Ascending aorta (tissue), 2 donors: ENCODE measurements around the gene FNDC11. TPM values are rescaled to one million over a fixed set of nuclear protein-coding genes. Genes with fewer than 3 reads are reported as not detected.
"Not testable (repeated sequence)": the region's sequence is repeated elsewhere in the genome, so short reads cannot be mapped to it uniquely, and the experiment has no call there.

Source experiments
- DNase-seq, 2 donors: peaks; one replicate each; pipeline ENCODE4 v3.0.0-alpha.2; 2019; ENCODE audit warnings: low spot score in 2 of 2
- H3K27ac ChIP-seq, 2 donors: fragments of 200-600 bp; sonication (generic); one replicate each; pipeline ENCODE4 v1.5.1; 2016 to 2017; ENCODE audit warnings: mild to moderate bottlenecking in 1 of 2
- H3K27me3 ChIP-seq: fragments of 200-600 bp; sonication (generic); one replicate; pipeline ENCODE4 v1.5.1; 2017
- H3K36me3 ChIP-seq, 2 donors: fragments of 200-600 bp; sonication (generic); one replicate each; pipeline ENCODE4 v1.5.1; 2016
- H3K4me1 ChIP-seq, 2 donors: fragments of 200-600 bp; sonication (generic); one replicate each; pipeline ENCODE4 v1.5.1; 2016 to 2017; ENCODE audit warnings: mild to moderate bottlenecking in 1 of 2
- H3K4me3 ChIP-seq, 2 donors: fragments of 200-600 bp; sonication (generic); one replicate each; pipeline ENCODE4 v1.5.1; 2016 to 2017; ENCODE audit warnings: mild to moderate bottlenecking in 1 of 2
- H3K9me3 ChIP-seq, 2 donors: fragments of 200-600 bp; sonication (generic); one replicate each; pipeline ENCODE4 v1.5.1; 2016
- intact Hi-C: fragments of 100-400 bp; cut with DNase I; formaldehyde crosslinking; loops from one replicate; pipeline ENCODE4 v1.15.1; 2023
- total RNA-seq: library from RNA; depleted of rRNA; stranded (reverse); fragments of >200 nt; gene quantifications from one replicate; pipeline ENCODE4 v1.1.0, GENCODE V29; 2016
- TF ChIP-seq, protein P1 (sequence below), 3 experiments: fragments of 200-600 bp in 2 of 3; fragments of 450-650 bp in 1 of 3; sonication (generic) in 2 of 3; IDR thresholded peaks; one replicate each; pipeline ENCODE4 v1.5.1; 2016 to 2019; ENCODE audit warnings: antibody characterized with exemption in 3 of 3, mild to moderate bottlenecking in 1 of 3, moderate library complexity in 1 of 3

The FNDC11 gene
- total RNA-seq, 1 donor from 2014 or later, result not detected

DNA sequence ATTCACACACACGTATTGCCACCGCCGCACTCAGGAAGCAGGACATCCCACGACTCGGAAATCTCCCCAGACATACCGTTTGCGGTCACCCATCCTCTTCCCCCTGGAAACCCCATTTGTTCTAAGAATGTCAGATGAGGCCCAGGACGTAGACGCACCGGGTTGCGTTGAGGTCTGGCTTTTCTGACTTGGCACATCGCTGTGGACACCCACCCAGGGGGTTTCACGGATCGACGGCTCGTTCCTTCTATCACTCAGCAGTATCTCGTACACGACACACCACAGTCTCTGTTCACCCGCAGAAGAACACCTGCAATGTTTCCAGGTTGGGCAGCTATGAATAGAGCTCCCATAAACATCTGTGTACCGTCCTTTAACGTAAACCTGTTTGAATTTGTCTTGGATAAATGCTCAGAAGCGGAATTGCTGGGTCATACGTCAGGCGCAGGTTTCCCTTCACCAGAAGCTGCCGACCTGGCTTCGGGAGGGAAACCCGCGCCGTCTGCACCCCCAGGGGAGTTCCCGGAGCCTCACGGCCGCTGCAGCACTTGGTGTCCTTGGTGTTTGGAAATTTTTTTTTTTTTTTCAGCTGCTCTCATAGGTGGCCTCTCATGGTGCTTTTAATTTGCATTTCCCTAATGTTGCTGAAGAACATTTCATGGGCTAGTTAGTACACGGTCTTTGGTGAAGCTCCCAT, 45.7 kb upstream of the FNDC11 start:
- Histone ChIP-seq H3K9me3 (peaks cover 0 to 11% of the 10 kb centered on the region in 2 donors), H3K27me3 (no peaks in the 10 kb centered on the region), H3K36me3 (no peaks in the 10 kb centered on the region), H3K27ac (no peak overlapping the region), H3K4me3 (no peak overlapping the region), H3K4me1 (no peaks in the 10 kb centered on the region)
- intact Hi-C loops, result no loop called here
- TF ChIP-seq, protein P1, sequence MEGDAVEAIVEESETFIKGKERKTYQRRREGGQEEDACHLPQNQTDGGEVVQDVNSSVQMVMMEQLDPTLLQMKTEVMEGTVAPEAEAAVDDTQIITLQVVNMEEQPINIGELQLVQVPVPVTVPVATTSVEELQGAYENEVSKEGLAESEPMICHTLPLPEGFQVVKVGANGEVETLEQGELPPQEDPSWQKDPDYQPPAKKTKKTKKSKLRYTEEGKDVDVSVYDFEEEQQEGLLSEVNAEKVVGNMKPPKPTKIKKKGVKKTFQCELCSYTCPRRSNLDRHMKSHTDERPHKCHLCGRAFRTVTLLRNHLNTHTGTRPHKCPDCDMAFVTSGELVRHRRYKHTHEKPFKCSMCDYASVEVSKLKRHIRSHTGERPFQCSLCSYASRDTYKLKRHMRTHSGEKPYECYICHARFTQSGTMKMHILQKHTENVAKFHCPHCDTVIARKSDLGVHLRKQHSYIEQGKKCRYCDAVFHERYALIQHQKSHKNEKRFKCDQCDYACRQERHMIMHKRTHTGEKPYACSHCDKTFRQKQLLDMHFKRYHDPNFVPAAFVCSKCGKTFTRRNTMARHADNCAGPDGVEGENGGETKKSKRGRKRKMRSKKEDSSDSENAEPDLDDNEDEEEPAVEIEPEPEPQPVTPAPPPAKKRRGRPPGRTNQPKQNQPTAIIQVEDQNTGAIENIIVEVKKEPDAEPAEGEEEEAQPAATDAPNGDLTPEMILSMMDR (IDR thresholded peaks at IDR 0.05), result no peak
- no peak for DNase-seq

DNA sequence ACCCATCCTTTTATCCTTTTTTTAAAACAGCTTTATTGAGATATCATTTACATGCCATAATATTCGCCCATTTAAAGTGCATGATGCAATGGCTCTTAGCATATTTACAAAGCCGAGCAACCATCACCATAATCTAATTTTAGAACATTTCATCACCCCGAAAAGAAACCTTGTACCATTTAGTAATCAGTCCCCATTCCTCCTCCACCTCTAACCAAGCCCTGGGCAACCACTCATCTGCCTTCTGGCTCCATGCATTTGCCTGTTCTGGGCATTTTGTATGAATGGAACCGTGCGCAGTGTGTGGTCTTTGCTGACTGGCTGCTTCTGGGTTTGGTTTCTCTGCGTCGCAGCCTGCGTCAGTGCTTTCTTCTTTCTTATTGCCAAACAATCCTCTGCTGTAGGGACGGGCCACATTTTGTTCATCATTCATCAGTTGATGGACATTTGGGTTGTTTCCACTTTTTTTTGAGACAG, 44.8 kb upstream of the FNDC11 start:
- DNase-seq, result no peak
- H3K4me1 ChIP-seq, result no peaks in the 10 kb centered on the region
- intact Hi-C loops, result no loop called here
- H3K4me3 ChIP-seq, result no peak overlapping the region
- H3K9me3 ChIP-seq, result peaks cover 0 to 11% of the 10 kb centered on the region in 2 donors
- H3K27ac ChIP-seq, result no peak overlapping the region
- TF ChIP-seq, protein P1 (IDR thresholded peaks at IDR 0.05), result no peak
- no peaks in the 10 kb centered on the region for H3K36me3 ChIP-seq
- H3K27me3 ChIP-seq, result no peaks in the 10 kb centered on the region

DNA sequence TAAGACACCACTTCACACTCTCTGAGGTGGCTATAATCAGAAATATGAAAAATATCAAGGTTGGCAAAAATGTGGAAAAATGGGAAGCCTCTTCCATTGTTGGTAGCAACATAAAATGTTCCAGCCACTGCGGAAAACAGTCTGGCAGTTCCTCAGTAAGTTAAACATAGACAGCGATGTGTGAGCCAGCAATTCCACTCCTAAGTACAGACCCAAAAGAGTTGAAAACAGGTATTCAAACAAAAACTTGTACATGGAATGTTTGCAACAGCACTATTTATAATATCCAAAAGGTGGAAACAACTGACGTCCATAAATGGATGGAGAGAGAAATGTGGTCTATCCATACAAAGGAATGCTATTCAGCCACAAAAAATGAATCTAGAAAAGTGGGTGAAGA, 40.8 kb upstream of the FNDC11 start:
- Histone ChIP-seq H3K4me3 (no peak overlapping the region), H3K27ac (no peak overlapping the region), H3K36me3 (no peaks in the 10 kb centered on the region), H3K9me3 (no peaks in the 10 kb centered on the region), H3K4me1 (no peaks in the 10 kb centered on the region), H3K27me3 (no peaks in the 10 kb centered on the region)
- intact Hi-C loops, result loop anchor here (10.0 kb wide), 1 partner anchor 298 kb away; the partner anchor contains the start of gene YTHDF1
- TF ChIP-seq, protein P1 (IDR thresholded peaks at IDR 0.05), result no peak
- DNase-seq, result no peak

DNA sequence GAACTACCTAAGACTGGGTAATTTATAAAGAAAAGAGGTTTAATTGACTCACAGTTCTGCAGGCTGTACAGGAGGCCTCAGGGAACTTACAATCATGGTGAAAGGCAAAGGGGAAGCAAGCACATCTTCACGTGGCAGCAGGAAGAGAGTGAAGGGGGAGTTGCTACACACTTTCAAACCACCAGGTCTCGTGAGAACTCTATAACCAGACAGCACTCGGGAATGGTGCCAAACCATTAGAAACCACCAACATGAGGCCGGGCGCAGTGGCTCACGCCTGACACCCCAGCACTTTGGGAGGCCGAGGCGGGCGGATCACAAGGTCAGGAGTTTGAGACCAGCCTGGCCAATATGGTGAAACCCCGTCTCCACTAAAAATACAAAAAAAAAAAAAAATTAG, 39.4 kb upstream of the FNDC11 start:
- intact Hi-C loops, result loop anchor here (10.0 kb wide), 1 partner anchor 300 kb away; the partner anchor contains the start of gene YTHDF1
- H3K27ac ChIP-seq, DNase-seq, H3K36me3 ChIP-seq, H3K4me3 ChIP-seq, H3K27me3 ChIP-seq, H3K9me3 ChIP-seq, H3K4me1 ChIP-seq: not testable (repeated sequence)

DNA sequence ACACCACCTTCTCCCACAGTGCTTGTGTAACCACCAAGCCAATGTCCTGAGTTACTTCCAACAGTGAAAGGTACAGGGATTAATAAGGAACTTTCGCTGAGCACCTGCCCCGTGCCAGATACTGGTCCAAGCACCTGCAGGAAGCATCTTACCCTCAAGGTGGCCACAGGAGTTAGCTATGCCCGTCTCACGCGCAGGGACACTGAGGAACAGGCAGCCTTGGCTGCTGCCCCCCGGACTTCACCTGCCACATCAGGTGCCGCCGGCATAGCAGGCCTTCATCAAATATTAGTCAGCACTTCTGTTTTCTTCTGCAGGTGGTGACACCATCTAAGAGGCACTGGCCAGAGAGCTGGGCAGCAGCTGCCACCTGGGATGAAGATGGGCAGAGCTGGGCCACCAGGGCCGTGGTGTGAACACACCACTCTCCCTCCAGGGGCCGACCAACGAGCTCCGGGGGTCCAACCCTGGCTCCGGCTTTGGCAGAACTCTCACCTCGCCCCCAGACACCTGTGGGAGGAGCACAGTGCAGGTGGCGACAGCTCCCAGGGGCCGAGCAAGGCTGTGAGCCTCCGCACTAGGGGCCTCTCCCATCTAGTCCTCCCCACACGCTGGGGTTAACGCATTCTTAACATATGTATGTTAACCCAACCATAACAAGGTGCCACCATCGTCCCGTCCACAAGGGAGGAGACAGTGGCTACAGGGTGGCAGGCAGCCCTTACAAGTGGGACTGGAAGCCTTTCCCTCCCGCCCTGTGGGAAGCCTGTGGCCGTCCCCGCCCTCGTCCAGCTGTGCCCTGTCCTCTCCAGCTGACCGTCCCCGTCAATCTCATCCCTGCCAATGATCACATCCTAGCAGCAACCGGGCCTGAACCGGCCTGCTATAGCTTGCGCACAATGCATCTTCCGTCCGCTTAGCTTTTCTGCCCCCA, 36.3 kb upstream of the FNDC11 start:
- TF ChIP-seq, protein P1 (IDR thresholded peaks at IDR 0.05), result no peak
- no peak for DNase-seq

More for the DNA sequence above, 36.3 kb upstream of the FNDC11 start:
- H3K4me1 ChIP-seq, result peaks cover 16 to 18% of the 10 kb centered on the region in 2 donors
- intact Hi-C loops, result loop anchor here (10.0 kb wide), 1 partner anchor 303 kb away; the partner anchor contains the start of gene YTHDF1
- H3K27me3 ChIP-seq, result no peaks in the 10 kb centered on the region
- no peak overlapping the region for H3K4me3 ChIP-seq
- H3K9me3 ChIP-seq, result no peaks in the 10 kb centered on the region
- no peak overlapping the region for H3K27ac ChIP-seq
- peaks cover 0 to 7% of the 10 kb centered on the region in 2 donors for H3K36me3 ChIP-seq
